Measurements from ENCODE around the gene ZBTB7C. TPM values are rescaled to one million over a fixed set of nuclear protein-coding genes. Genes with fewer than 3 reads are reported as not detected.

ZBTB7C gene
- total and polyA plus RNA-seq, 2 of the 8 experiments (the other 6 are each of a cell fraction or from before 2014, with no cell fraction given), result 0.15 to 0.45 TPM

DNA sequence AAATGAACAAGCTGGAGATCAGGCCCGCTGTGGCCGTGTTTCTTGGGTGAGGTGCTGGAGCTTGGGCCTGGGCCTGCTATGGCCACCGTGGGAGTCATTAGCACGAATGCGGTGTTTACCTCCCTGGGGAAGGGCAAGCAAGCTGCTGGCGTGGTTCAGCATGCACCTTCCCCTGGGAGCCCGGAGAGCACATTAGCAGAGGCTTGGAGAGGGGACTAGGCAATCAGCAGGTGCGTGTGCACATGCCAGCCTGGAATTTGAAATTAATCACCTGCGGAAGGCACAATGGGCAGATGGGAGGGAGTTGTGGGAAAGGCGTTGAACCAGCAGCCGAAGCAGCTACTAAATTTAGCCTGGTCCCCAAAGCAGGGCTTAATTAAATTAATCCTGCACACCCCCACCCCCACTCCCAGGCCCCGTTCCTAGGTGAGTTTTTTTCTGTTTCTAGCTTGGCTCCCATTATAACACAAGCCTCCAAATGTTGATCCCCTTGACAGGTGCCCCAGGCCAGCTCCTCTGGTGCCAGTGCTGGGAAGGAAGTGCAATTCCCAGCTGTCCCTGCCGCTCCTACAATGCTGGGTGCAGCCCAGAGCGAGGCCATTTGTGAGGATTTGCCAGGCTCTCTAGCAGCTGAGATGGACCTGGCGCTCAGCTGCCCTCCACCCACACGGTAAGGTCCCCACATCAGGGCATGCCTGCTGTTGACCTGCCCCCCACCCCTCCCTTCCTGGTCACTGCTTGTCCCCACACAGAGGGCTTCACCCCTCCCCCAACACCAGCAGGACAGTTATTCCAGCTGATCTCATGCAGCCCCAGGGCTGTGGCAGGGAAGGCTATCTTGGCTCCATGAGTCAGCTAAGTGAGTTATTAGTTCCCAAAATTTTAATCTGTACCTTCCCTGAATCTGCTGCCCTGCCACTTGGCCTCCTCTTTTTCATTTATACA, 115.0 kb downstream of the ZBTB7C start (continued):
- TF ChIP-seq SP2 (IDR thresholded peaks at IDR 0.05; ENCODE audit: low read length) (no peak), CTBP2 (IDR thresholded peaks at IDR 0.05; ENCODE audit: borderline replicate concordance, insufficient read depth, insufficient read length, low read length) (no peak), JUND (IDR thresholded peaks at IDR 0.05; ENCODE audit: low read length) (no peak), NRF1 (IDR thresholded peaks at IDR 0.05; ENCODE audit: low read depth, low read length) (no peak), CHD1 (IDR thresholded peaks at IDR 0.05; ENCODE audit: low read depth, low read length) (no peak)
- TF ChIP-seq, protein P1, sequence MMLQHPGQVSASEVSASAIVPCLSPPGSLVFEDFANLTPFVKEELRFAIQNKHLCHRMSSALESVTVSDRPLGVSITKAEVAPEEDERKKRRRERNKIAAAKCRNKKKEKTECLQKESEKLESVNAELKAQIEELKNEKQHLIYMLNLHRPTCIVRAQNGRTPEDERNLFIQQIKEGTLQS (IDR thresholded peaks at IDR 0.05; ENCODE audit: insufficient read depth, low read depth, low read length), result no peak
- TF ChIP-seq, protein P2, sequence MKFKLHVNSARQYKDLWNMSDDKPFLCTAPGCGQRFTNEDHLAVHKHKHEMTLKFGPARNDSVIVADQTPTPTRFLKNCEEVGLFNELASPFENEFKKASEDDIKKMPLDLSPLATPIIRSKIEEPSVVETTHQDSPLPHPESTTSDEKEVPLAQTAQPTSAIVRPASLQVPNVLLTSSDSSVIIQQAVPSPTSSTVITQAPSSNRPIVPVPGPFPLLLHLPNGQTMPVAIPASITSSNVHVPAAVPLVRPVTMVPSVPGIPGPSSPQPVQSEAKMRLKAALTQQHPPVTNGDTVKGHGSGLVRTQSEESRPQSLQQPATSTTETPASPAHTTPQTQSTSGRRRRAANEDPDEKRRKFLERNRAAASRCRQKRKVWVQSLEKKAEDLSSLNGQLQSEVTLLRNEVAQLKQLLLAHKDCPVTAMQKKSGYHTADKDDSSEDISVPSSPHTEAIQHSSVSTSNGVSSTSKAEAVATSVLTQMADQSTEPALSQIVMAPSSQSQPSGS (IDR thresholded peaks at IDR 0.05; ENCODE audit: low read length), result no peak
- TF ChIP-seq, protein P3, sequence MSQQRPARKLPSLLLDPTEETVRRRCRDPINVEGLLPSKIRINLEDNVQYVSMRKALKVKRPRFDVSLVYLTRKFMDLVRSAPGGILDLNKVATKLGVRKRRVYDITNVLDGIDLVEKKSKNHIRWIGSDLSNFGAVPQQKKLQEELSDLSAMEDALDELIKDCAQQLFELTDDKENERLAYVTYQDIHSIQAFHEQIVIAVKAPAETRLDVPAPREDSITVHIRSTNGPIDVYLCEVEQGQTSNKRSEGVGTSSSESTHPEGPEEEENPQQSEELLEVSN (IDR thresholded peaks at IDR 0.05), result no peak
